H1 (cell line): Measurements from ENCODE around the gene KCNK4. TPM values are rescaled to one million over a fixed set of nuclear protein-coding genes. Genes with fewer than 3 reads are reported as not detected.
A peak's percentile ranks its signal among the peaks of the same experiment; 100 is the strongest.

Source experiments
- ASH2L ChIP-seq: fragments of 200-600, 300-600 bp; sonication (generic); IDR thresholded peaks from one replicate; pipeline ENCODE4 v1.7.1; 2017; ENCODE audit warnings: low read length
- CBX8 ChIP-seq: fragments of 300-800, 300-1000 bp; sonication (generic); IDR thresholded peaks from 2 replicates; pipeline ENCODE4 v1.7.1; 2016; ENCODE audit warnings: low read depth, low read length, borderline replicate concordance
- CTBP2 ChIP-seq: IDR thresholded peaks from 2 replicates; pipeline ENCODE4 v1.7.0; 2011; ENCODE audit warnings: borderline replicate concordance, mild to moderate bottlenecking, moderate library complexity, mixed read lengths, low read length; ENCODE audit not compliant: insufficient read depth, insufficient read length
- CTCF ChIP-seq, 3 experiments: IDR thresholded peaks; 1 replicate in 2 of 3; 2 replicates in 1 of 3; pipeline versions ENCODE4 v1.5.1 to v1.6.1; 2011; ENCODE audit warnings: low read length in 3 of 3, mild to moderate bottlenecking in 3 of 3, inconsistent platforms in 2 of 3, low read depth in 1 of 3, moderate library complexity in 1 of 3; ENCODE audit not compliant: insufficient read depth in 1 of 3; ENCODE audit errors: control extremely low read depth in 1 of 3
- E2F6 ChIP-seq: IDR thresholded peaks from 2 replicates; pipeline ENCODE4 v1.6.1; 2012; ENCODE audit warnings: inconsistent platforms
- EGR1 ChIP-seq: IDR thresholded peaks from 2 replicates; pipeline ENCODE4 v1.6.1; 2011; ENCODE audit warnings: low read depth, low read length, borderline replicate concordance
- FOSL1 ChIP-seq: IDR thresholded peaks from 2 replicates; pipeline ENCODE4 v1.6.1; 2011; ENCODE audit warnings: mild to moderate bottlenecking, low read depth, low read length, moderate library complexity; ENCODE audit not compliant: insufficient read depth
- GABPA ChIP-seq: IDR thresholded peaks from 2 replicates; pipeline ENCODE4 v1.6.1; 2011; ENCODE audit warnings: mild to moderate bottlenecking, low read length, moderate library complexity, borderline replicate concordance; ENCODE audit not compliant: insufficient read depth
- GTF2F1 ChIP-seq: IDR thresholded peaks from 2 replicates; pipeline ENCODE4 v1.6.1; 2012; ENCODE audit warnings: low read depth, low read length, improper control_type of control experiment, borderline replicate concordance
- HDAC2 ChIP-seq, 2 experiments: fragments of 300-600 bp in 1 of 2; sonication (generic) in 1 of 2; IDR thresholded peaks; 2 replicates each; pipeline ENCODE4 v1.6.1; 2011 to 2012; ENCODE audit warnings: low read depth in 2 of 2, low read length in 2 of 2, mild to moderate bottlenecking in 2 of 2, moderate library complexity in 2 of 2, borderline replicate concordance in 1 of 2, inconsistent platforms in 1 of 2
- KDM5A ChIP-seq: fragments of 200-600 bp; IDR thresholded peaks from 2 replicates; pipeline ENCODE4 v1.7.1; 2012; ENCODE audit warnings: mild to moderate bottlenecking, low read length, inconsistent platforms, mixed read lengths
- NRF1 ChIP-seq: IDR thresholded peaks from 2 replicates; pipeline ENCODE4 v1.6.1; 2011; ENCODE audit warnings: mild to moderate bottlenecking, low read depth, low read length, improper control_type of control experiment
- RXRA ChIP-seq: IDR thresholded peaks from 2 replicates; pipeline ENCODE4 v1.6.1; 2011; ENCODE audit warnings: low read depth, mild to moderate bottlenecking, low read length, moderate library complexity; ENCODE audit not compliant: insufficient read depth
- SRF ChIP-seq: IDR thresholded peaks from 2 replicates; pipeline ENCODE4 v1.6.1; 2011; ENCODE audit warnings: mild to moderate bottlenecking, low read depth, low read length, moderate library complexity
- SUZ12 ChIP-seq: fragments of 200-600 bp; sonication (generic); IDR thresholded peaks from 2 replicates; pipeline ENCODE4 v1.6.1; 2012; ENCODE audit warnings: mild to moderate bottlenecking, inconsistent platforms, low read length, moderate library complexity, mixed read lengths
- TBP ChIP-seq: IDR thresholded peaks from 2 replicates; pipeline ENCODE4 v1.6.1; 2011; ENCODE audit warnings: low read depth, low read length, improper control_type of control experiment
- polyA plus RNA-seq, 7 experiments: library from polyadenylated mRNA; depleted of rRNA in 3 of 7; stranded (reverse) in 5 of 7; unstranded in 2 of 7; fragments of >200 nt in 5 of 7; fragments of 200-250 nt in 2 of 7; gene quantifications; 1 replicate in 5 of 7; 2 replicates in 1 of 7; 4 replicates in 1 of 7; pipeline versions ENCODE4 v1.2.1 to v1.2.3, GENCODE V29; 2011 to 2013; ENCODE audit warnings: missing spikeins in 2 of 7, mixed read lengths in 2 of 7
- total RNA-seq: library from RNA; stranded (reverse); fragmentation: NEBNext Ultra II Directional; extraction: Animal tissue kit (Norgen Biotek cat#: 25700); gene quantifications from 2 replicates; pipeline ENCODE4 v1.2.1, GENCODE V29; 2021

The KCNK4 gene
- total and polyA plus RNA-seq, 2 of the 8 experiments (the other 6 are each of a cell fraction or from before 2014, with no cell fraction given): 0.19 TPM; not detected in 1

GRCh38 chr11:64249563-64250414, 41.3 kb upstream of the KCNK4 start (continued):
- TF ChIP-seq CTBP2 (peak; percentile 38), CTCF (IDR thresholded peaks at IDR 0.05; ENCODE audit: control extremely low read depth in 1 of 3, insufficient read depth in 1 of 3, low read depth in 1 of 3, low read length in 3 of 3) (peak in 1 of 3 experiments; percentile 4; a peak in 1 of 4 replicates), E2F6 (no peak), SRF (no peak), KDM5A (no peak), FOSL1 (no peak), CBX8 (no peak), SUZ12 (no peak), ASH2L (peak; percentile 52), RXRA (no peak), GABPA (no peak), HDAC2 (IDR thresholded peaks at IDR 0.05; ENCODE audit: borderline replicate concordance in 1 of 2, low read depth in 2 of 2, low read length in 2 of 2) (0 out of 4 replicates have a peak, but pooled peaks of 1 of the 2 experiments have one; percentile 49), EGR1 (no peak), TBP (0 out of 2 replicates have a peak, but pooled peaks have one; percentile 21), NRF1 (no peak), GTF2F1 (no peak)
